B cell (primary cell): ENCODE results near the gene PIK3AP1. TPM values are rescaled to one million over a fixed set of nuclear protein-coding genes. Genes with fewer than 3 reads are reported as not detected.
A peak's percentile ranks its signal among the peaks of the same experiment; 100 is the strongest.

ENCODE experiments used
- ATAC-seq: fragments of 200-7000 bp; cut with Tn5 transposase; one replicate; pipeline ENCODE4 v1.10.0; 2021; ENCODE audit warnings: low read depth, mild to moderate bottlenecking, moderate number of reproducible peaks, moderate library complexity
- CTCF ChIA-PET: fragments of 350-600 bp; sonication (Branson Sonifier 250); formaldehyde crosslinking; loops from one replicate; lab custom pipeline; 2021; ENCODE audit warnings: antibody characterized with exemption, inconsistent platforms; lab: Charles Lee
- POLR2A ChIA-PET: fragments of 350-600 bp; sonication (Branson Sonifier 250); formaldehyde crosslinking; loops from one replicate; lab custom pipeline; 2021; ENCODE audit warnings: antibody characterized with exemption; lab: Charles Lee
- DNase-seq: peaks from one replicate; pipeline ENCODE4 v3.0.0; 2013
- H2AFZ ChIP-seq: 2 replicates; pipeline ENCODE4 v1.6.1; 2012; ENCODE audit warnings: mild to moderate bottlenecking, low read depth, low read length; ENCODE audit not compliant: insufficient read depth, poor library complexity, severe bottlenecking
- H3K27ac ChIP-seq, 2 donors: 1 replicate in 1 of 2; 2 replicates in 1 of 2; pipeline ENCODE4 v1.5.1; 2012 to 2013; ENCODE audit warnings: low read length in 2 of 2, mild to moderate bottlenecking in 2 of 2, moderate library complexity in 1 of 2
- H3K27me3 ChIP-seq, 4 experiments: fragments of 200-600 bp in 1 of 4; sonication (generic) in 1 of 4; replicated peaks in 1 of 4; 1 replicate in 2 of 4; 2 replicates in 2 of 4; pipeline versions ENCODE4 v1.6.1 to v1.7.0; 2013 to 2016; ENCODE audit warnings: low read length in 3 of 4, mild to moderate bottlenecking in 2 of 4, mixed read lengths in 1 of 4, moderate library complexity in 1 of 4; ENCODE audit not compliant: insufficient read depth in 4 of 4, control insufficient read depth in 3 of 4; ENCODE audit errors: control extremely low read depth in 1 of 4
- H3K36me3 ChIP-seq, 2 experiments: replicated peaks in 1 of 2; 1 replicate in 1 of 2; 2 replicates in 1 of 2; pipeline versions ENCODE4 v1.6.1 to v1.7.1; 2013; ENCODE audit warnings: low read length in 1 of 2; ENCODE audit not compliant: insufficient read depth in 2 of 2, control insufficient read depth in 1 of 2; ENCODE audit errors: control extremely low read depth in 1 of 2, extremely low read depth in 1 of 2
- H3K4me1 ChIP-seq, 2 donors: fragments of 200-600 bp in 1 of 2; sonication (generic) in 1 of 2; 1 replicate in 1 of 2; 2 replicates in 1 of 2; pipeline versions ENCODE4 v1.5.1 to v1.6.1; 2013 to 2017; ENCODE audit warnings: low read length in 2 of 2; ENCODE audit not compliant: control insufficient read depth in 2 of 2, insufficient read depth in 2 of 2
- H3K4me2 ChIP-seq: replicated peaks from 2 replicates; pipeline ENCODE3; 2012; ENCODE audit warnings: mild to moderate bottlenecking, low read depth, low read length; ENCODE audit not compliant: poor library complexity, severe bottlenecking
- H3K4me3 ChIP-seq, 5 experiments: fragments of 200-600 bp in 1 of 5; sonication (generic) in 1 of 5; 1 replicate in 3 of 5; 2 replicates in 2 of 5; pipeline versions ENCODE4 v1.5.1 to v1.7.0; 2011 to 2016; ENCODE audit warnings: low read length in 4 of 5, mild to moderate bottlenecking in 4 of 5, low read depth in 2 of 5, control low read depth in 1 of 5, moderate library complexity in 1 of 5; ENCODE audit not compliant: insufficient read depth in 1 of 5; ENCODE audit errors: control extremely low read depth in 1 of 5, extremely low read depth in 1 of 5
- H3K79me2 ChIP-seq: fragments of 200-600 bp; sonication (generic); one replicate; pipeline ENCODE4 v1.6.0; 2016; ENCODE audit warnings: low read length; ENCODE audit not compliant: control insufficient read depth, insufficient read depth
- H3K9ac ChIP-seq: fragments of 200-600 bp; sonication (generic); 2 replicates; pipeline ENCODE4 v1.6.1; 2017; ENCODE audit warnings: mild to moderate bottlenecking, low read length, moderate library complexity
- H3K9me3 ChIP-seq, 3 donors: one replicate each; pipeline versions ENCODE4 v1.6.1 to v1.7.1; 2013; ENCODE audit warnings: low read length in 2 of 3; ENCODE audit not compliant: control insufficient read depth in 2 of 3, insufficient read depth in 1 of 3; ENCODE audit errors: control extremely low read depth in 1 of 3
- H4K20me1 ChIP-seq: 2 replicates; pipeline ENCODE4 v1.6.0; 2012; ENCODE audit warnings: mild to moderate bottlenecking, low read length; ENCODE audit not compliant: insufficient read depth, control insufficient read depth, poor library complexity, severe bottlenecking
- H3K27ac Mint-ChIP-seq: one replicate; pipeline ENCODE4 v1.8.0; 2021; ENCODE audit warnings: mixed read lengths
- H3K27me3 Mint-ChIP-seq: one replicate; pipeline ENCODE4 v1.8.0; 2021; ENCODE audit warnings: mixed read lengths
- H3K4me1 Mint-ChIP-seq: one replicate; pipeline ENCODE4 v1.8.0; 2021; ENCODE audit warnings: mixed read lengths
- H3K4me3 Mint-ChIP-seq: one replicate; pipeline ENCODE4 v1.8.0; 2021; ENCODE audit warnings: mixed read lengths
- H3K9me3 Mint-ChIP-seq: one replicate; pipeline ENCODE4 v1.8.0; 2022; ENCODE audit warnings: mixed read lengths; ENCODE audit not compliant: insufficient read depth
- CTCF ChIP-seq: fragments of 200-600 bp; IDR thresholded peaks from one replicate; pipeline ENCODE4 v1.8.0; 2022; ENCODE audit warnings: antibody characterized with exemption, mild to moderate bottlenecking
- EZH2 ChIP-seq: IDR thresholded peaks from 2 replicates; pipeline ENCODE4 v1.6.1; 2012; ENCODE audit warnings: borderline replicate concordance, low read depth, mild to moderate bottlenecking, moderate library complexity, low read length; ENCODE audit not compliant: insufficient read depth, poor library complexity, severe bottlenecking
- WGBS: methylation state at CpG from one replicate; pipeline ENCODE4 v1.1.5; 2013; ENCODE audit warnings: missing lambda C conversion rate; ENCODE audit not compliant: insufficient coverage; 5-methylcytosine and 5-hydroxymethylcytosine counted together
- intact Hi-C: fragments of 100-400 bp; cut with micrococcal nuclease; formaldehyde crosslinking; loops from one replicate; pipeline ENCODE4 v1.10.0; 2022
- polyA plus RNA-seq: library from polyadenylated mRNA; depleted of rRNA; stranded (reverse); fragments of >200 nt; gene quantifications from 2 replicates; pipeline ENCODE4 v1.2.3, GENCODE V29; 2012
- total RNA-seq, 2 donors: library from RNA; stranded (reverse); fragments of 120-200 nt in 1 of 2; gene quantifications; 1 replicate in 1 of 2; 2 replicates in 1 of 2; pipeline versions ENCODE4 v1.2.3 to v1.2.4, GENCODE V29; 2013 to 2022

PIK3AP1 gene
- total and polyA plus RNA-seq, 2 donors (not counting 1 experiment from before 2014, with no cell fraction given) = 125 to 130 TPM

- Histone ChIP-seq H3K4me3 (no peak overlapping the region), H2AFZ (no peak overlapping the region), H3K27me3 (no peaks in the 10 kb centered on the region), H3K4me1 (no peaks in the 10 kb centered on the region), H3K9ac (no peak overlapping the region), H3K36me3 (peaks cover 13 to 93% of the 10 kb centered on the region in 2 experiments), H3K4me2 (no peak overlapping the region), H3K79me2 (no peaks in the 10 kb centered on the region), H3K9me3 (no peaks in the 10 kb centered on the region), H3K27ac (peak overlapping the region in 1 of 2 donors; percentile 35), H4K20me1 (peaks cover 18% of the 10 kb centered on the region)
- Mint-ChIP-seq H3K4me1 (no peaks in the 10 kb centered on the region), H3K27ac (no peak overlapping the region), H3K4me3 (no peak overlapping the region), H3K27me3 (no peaks in the 10 kb centered on the region), H3K9me3 (no peaks in the 10 kb centered on the region)
- WGBS = 100% methylated on average over 4 of the region's 4 CpGs
- no peak for TF ChIP-seq CTCF
- no peak for TF ChIP-seq EZH2
- CTCF ChIA-PET = no interaction called here
- DNase-seq (no peak), ATAC-seq (no peak)
- POLR2A ChIA-PET = no interaction called here
- intact Hi-C loops = no loop called here
Measured at GRCh38 chr10:96598846-96599245, 121.5 kb downstream of the PIK3AP1 start.

- H3K27ac Mint-ChIP-seq = peak overlapping the region; percentile 54
- peak overlapping the region in 1 of 2 donors; percentile 56 for H3K27ac ChIP-seq
- H3K27me3 Mint-ChIP-seq = no peaks in the 10 kb centered on the region
- no peaks in the 10 kb centered on the region for H3K27me3 ChIP-seq
- no peak for ATAC-seq
- no peak for TF ChIP-seq CTCF
- H3K79me2 ChIP-seq = no peaks in the 10 kb centered on the region
- H3K9me3 Mint-ChIP-seq = no peaks in the 10 kb centered on the region
- DNase-seq = no peak
- H3K9ac ChIP-seq = no peak overlapping the region
- ChIA-PET POLR2A (no interaction called here), CTCF (no interaction called here)
- H3K4me3 Mint-ChIP-seq = no peak overlapping the region
- peaks cover 15 to 85% of the 10 kb centered on the region in 2 experiments for H3K36me3 ChIP-seq
- intact Hi-C loops = no loop called here
- H3K4me2 ChIP-seq = no peak overlapping the region
- peaks cover 2% of the 10 kb centered on the region for H3K4me1 Mint-ChIP-seq
- WGBS = no CpG with 5 or more reads among the region's 1 CpG
- peaks cover 10% of the 10 kb centered on the region for H4K20me1 ChIP-seq
- H2AFZ ChIP-seq = no peak overlapping the region
- no peak overlapping the region for H3K4me3 ChIP-seq
- no peaks in the 10 kb centered on the region for H3K4me1 ChIP-seq
- no peaks in the 10 kb centered on the region for H3K9me3 ChIP-seq
Measured at GRCh38 chr10:96596422-96597407, 123.6 kb downstream of the PIK3AP1 start.
